MCF 10A (cell line): ENCODE measurements around the gene PBX3. TPM values are rescaled to one million over a fixed set of nuclear protein-coding genes. Genes with fewer than 3 reads are reported as not detected.

Source experiments
- BruUV-seq: library from RNA; stranded (reverse); fragments of 400-500 nt; replicated peaks from 2 replicates; lab custom pipeline; 2021; lab: Mats Ljungman, UMichigan
- CTCF ChIA-PET: fragments of 300-600 bp; sonication (Branson Sonifier 250); formaldehyde crosslinking; extraction: SDS; loops from one replicate; lab custom pipeline; 2021; ENCODE audit warnings: antibody characterized with exemption, inconsistent platforms; lab: Yijun Ruan, JAX
- POLR2A ChIA-PET: fragments of 300-600, 350-650 bp; sonication (Branson Sonifier 250); formaldehyde crosslinking; extraction: SDS; loops from one replicate; lab custom pipeline; 2020; ENCODE audit warnings: antibody characterized with exemption, inconsistent platforms; lab: Yijun Ruan, JAX
- DNase-seq: peaks from one replicate; pipeline ENCODE4 v3.0.0-alpha.2; 2018; ENCODE audit not compliant: unreplicated experiment
- H3K27ac Mint-ChIP-seq: one replicate; pipeline ENCODE4 v1.8.0; 2022; ENCODE audit warnings: mild to moderate bottlenecking, low read depth, mixed read lengths; ENCODE audit not compliant: unreplicated experiment
- H3K27me3 Mint-ChIP-seq: one replicate; pipeline ENCODE4 v1.8.0; 2022; ENCODE audit warnings: mixed read lengths; ENCODE audit not compliant: insufficient read depth, unreplicated experiment
- H3K36me3 Mint-ChIP-seq: one replicate; pipeline ENCODE4 v1.8.0; 2022; ENCODE audit warnings: mild to moderate bottlenecking, moderate library complexity, mixed read lengths; ENCODE audit not compliant: insufficient read depth, unreplicated experiment
- H3K4me1 Mint-ChIP-seq: one replicate; pipeline ENCODE4 v1.8.0; 2022; ENCODE audit warnings: mixed read lengths; ENCODE audit not compliant: insufficient read depth, unreplicated experiment
- H3K4me3 Mint-ChIP-seq: one replicate; pipeline ENCODE4 v1.8.0; 2022; ENCODE audit warnings: mild to moderate bottlenecking, moderate library complexity, mixed read lengths; ENCODE audit not compliant: unreplicated experiment
- H3K9me3 Mint-ChIP-seq: one replicate; pipeline ENCODE4 v1.8.0; 2022; ENCODE audit warnings: mixed read lengths; ENCODE audit not compliant: unreplicated experiment
- CTCF ChIP-seq: fragments of 200-600 bp; IDR thresholded peaks from one replicate; pipeline ENCODE4 v1.8.0; 2022; ENCODE audit warnings: antibody characterized with exemption, mild to moderate bottlenecking; ENCODE audit not compliant: unreplicated experiment
- intact Hi-C: fragments of 100-400 bp; cut with micrococcal nuclease; formaldehyde crosslinking; loops from 2 replicates; pipeline ENCODE4 v1.14.1; 2022
- total RNA-seq: library from RNA; stranded (reverse); gene quantifications from 2 replicates; pipeline ENCODE4 v1.2.3, GENCODE V29; 2022

Gene PBX3
- total RNA-seq, 1 experiment from 2014 or later = 17.5 TPM

GRCh38 chr9:125726456-125727132, 20.6 kb upstream of the PBX3 start:
- no peak overlapping the region for H3K27ac Mint-ChIP-seq
- H3K4me3 Mint-ChIP-seq = no peak overlapping the region
- H3K27me3 Mint-ChIP-seq = peaks cover 14% of the 10 kb centered on the region
- intact Hi-C loops = no loop called here
- CTCF ChIA-PET = interaction anchor here (0.5 to 0.7 kb wide), 2 partner anchors 13 to 943 kb away, joined by 3 read pairs; no protein-coding TSS in a partner anchor
- no peaks in the 10 kb centered on the region for H3K36me3 Mint-ChIP-seq
- no peak for DNase-seq
- no TSS peak for BruUV-seq
- POLR2A ChIA-PET = interaction anchor here (1.6 kb wide), 1 partner anchor 19 kb away, joined by 4 read pairs; no protein-coding TSS in a partner anchor
- no peaks in the 10 kb centered on the region for H3K9me3 Mint-ChIP-seq
- no peaks in the 10 kb centered on the region for H3K4me1 Mint-ChIP-seq
- no peak for TF ChIP-seq CTCF

GRCh38 chr9:125730168-125730567, 17.0 kb upstream of the PBX3 start:
- Mint-ChIP-seq H3K27me3 (peaks cover 28% of the 10 kb centered on the region), H3K9me3 (no peaks in the 10 kb centered on the region), H3K27ac (no peak overlapping the region), H3K4me3 (no peak overlapping the region), H3K36me3 (no peaks in the 10 kb centered on the region), H3K4me1 (no peaks in the 10 kb centered on the region)
- ChIA-PET POLR2A (interaction anchor here (1.1 kb wide), 1 partner anchor 163 kb away, joined by 4 read pairs; no protein-coding TSS in a partner anchor), CTCF (interaction anchor here (1.2 kb wide), 1 partner anchor 14 kb away, joined by 4 read pairs; no protein-coding TSS in a partner anchor)
- TF ChIP-seq CTCF = no peak
- intact Hi-C loops = no loop called here
- no peak for DNase-seq
- BruUV-seq = no TSS peak

DNA sequence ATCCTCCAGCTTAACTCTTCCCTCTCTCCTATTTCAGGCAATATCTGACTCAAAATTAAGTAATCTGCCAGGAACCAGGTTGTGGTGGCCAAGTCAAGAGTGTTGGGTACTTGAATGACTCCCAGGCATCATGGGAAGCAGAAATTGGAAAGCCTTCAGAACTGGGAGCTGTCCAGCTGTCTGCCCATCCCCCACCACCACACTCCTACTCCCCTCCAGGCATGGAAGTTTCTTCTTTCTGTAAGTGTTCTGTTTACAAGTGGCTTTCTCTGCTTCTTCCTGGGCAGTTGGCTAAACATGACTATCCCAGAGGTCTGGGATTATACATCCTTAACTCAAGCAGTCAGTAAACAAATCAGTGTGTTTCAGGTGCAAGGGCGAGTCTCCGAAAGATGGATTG, 14.6 kb upstream of the PBX3 start:
- Mint-ChIP-seq H3K36me3 (peaks cover 6% of the 10 kb centered on the region), H3K27ac (no peak overlapping the region), H3K4me1 (no peaks in the 10 kb centered on the region), H3K9me3 (no peaks in the 10 kb centered on the region), H3K27me3 (peaks cover 28% of the 10 kb centered on the region), H3K4me3 (no peak overlapping the region)
- no TSS peak for BruUV-seq
- intact Hi-C loops = no loop called here
- ChIA-PET POLR2A (interaction anchor here (1.2 kb wide), 1 partner anchor 26 kb away, joined by 3 read pairs; the partner anchor contains the start of gene MAPKAP1), CTCF (interaction anchor here (0.8 kb wide), 1 partner anchor 365 kb away, joined by 3 read pairs; no protein-coding TSS in a partner anchor)
- TF ChIP-seq CTCF = no peak
- peak; percentile 21 for DNase-seq

DNA sequence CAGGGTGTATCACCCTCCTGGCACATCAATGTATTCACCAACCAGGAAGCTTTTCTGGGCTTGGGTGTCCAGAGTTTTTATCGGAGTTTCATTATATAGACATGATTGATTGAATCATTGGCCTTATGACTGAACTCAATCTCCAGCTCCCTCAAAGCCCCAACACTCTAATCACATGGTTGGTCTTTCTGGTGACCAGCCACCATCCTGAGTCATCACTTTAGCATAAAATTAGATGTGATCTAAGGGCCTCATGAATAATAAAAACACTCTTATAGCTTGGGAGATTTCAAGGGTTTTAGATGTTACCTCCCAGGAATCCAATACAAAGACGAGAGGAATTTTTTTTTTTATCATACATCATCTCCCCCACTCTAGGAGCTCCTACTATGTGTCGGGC, 7.7 kb upstream of the PBX3 start:
- DNase-seq = no peak
- Mint-ChIP-seq H3K36me3 (peaks cover 6% of the 10 kb centered on the region), H3K4me1 (no peaks in the 10 kb centered on the region), H3K27me3 (no peaks in the 10 kb centered on the region), H3K4me3 (no peak overlapping the region), H3K27ac (no peak overlapping the region), H3K9me3 (no peaks in the 10 kb centered on the region)
- ChIA-PET CTCF (no interaction called here), POLR2A (interaction anchor here (0.8 kb wide), 1 partner anchor 33 kb away, joined by 3 read pairs; the partner anchor contains the start of gene MAPKAP1)
- intact Hi-C loops = no loop called here
- no peak for TF ChIP-seq CTCF
- no TSS peak for BruUV-seq
